ENCODE data around the gene NOS2. TPM values are rescaled to one million over a fixed set of nuclear protein-coding genes. Genes with fewer than 3 reads are reported as not detected.

The NOS2 gene
- total RNA-seq, 4 donors from 2014 or later: 0.57 to 1.1 (median 0.59) TPM; not detected in 1

- WGBS, 2 donors: 75 to 79% methylated on average over 10 of the region's 10 CpGs
- intact Hi-C loops (cut with DNase I; ENCODE audit: low total_unique reads): no loop called here
- no peak for DNase-seq (ENCODE audit: low spot score in 2 of 2)
- H3K4me3 ChIP-seq (ENCODE audit: low read depth, poor library complexity, severe bottlenecking): no peak overlapping the region
- TF ChIP-seq POLR2A (IDR thresholded peaks at IDR 0.05): no peak
- TF ChIP-seq CTCF (IDR thresholded peaks at IDR 0.05): no peak
Measured at GRCh38 chr17:27810902-27811557, 10.7 kb upstream of the NOS2 start.

GRCh38 chr17:27810211-27810901, 10.0 kb upstream of the NOS2 start:
- no peak for TF ChIP-seq POLR2A (IDR thresholded peaks at IDR 0.05)
- TF ChIP-seq CTCF (IDR thresholded peaks at IDR 0.05): no peak
- H3K4me3 ChIP-seq (ENCODE audit: low read depth, poor library complexity, severe bottlenecking): no peak overlapping the region
- 57 to 60% methylated on average over 7 of the region's 7 CpGs for WGBS, 2 donors
- intact Hi-C loops (cut with DNase I; ENCODE audit: low total_unique reads): no loop called here
- DNase-seq (ENCODE audit: low spot score in 2 of 2): peak in 1 of 2 donors; percentile 46

- intact Hi-C loops (cut with DNase I; ENCODE audit: low total_unique reads): loop anchor here (5.0 kb wide), 1 partner anchor 68 kb away; no protein-coding TSS in a partner anchor
Measured at GRCh38 chr17:27809555-27809954, 9.2 kb upstream of the NOS2 start.

GRCh38 chr17:27808628-27809027, 8.3 kb upstream of the NOS2 start:
- no peak overlapping the region for H3K4me3 ChIP-seq (ENCODE audit: low read depth, poor library complexity, severe bottlenecking)
- intact Hi-C loops (cut with DNase I; ENCODE audit: low total_unique reads): loop anchor here (5.0 kb wide), 1 partner anchor 69 kb away; no protein-coding TSS in a partner anchor
- 64 to 72% methylated on average over 4 of the region's 4 CpGs for WGBS, 2 donors
- no peak for TF ChIP-seq CTCF (IDR thresholded peaks at IDR 0.05)
- TF ChIP-seq POLR2A (IDR thresholded peaks at IDR 0.05): no peak
- peak in 1 of 2 donors; percentile 56 for DNase-seq (ENCODE audit: low spot score in 2 of 2)

More at GRCh38 chr17:27809555-27809954, 9.2 kb upstream of the NOS2 start:
- no peak overlapping the region for H3K4me3 ChIP-seq (ENCODE audit: low read depth, poor library complexity, severe bottlenecking)
- TF ChIP-seq POLR2A (IDR thresholded peaks at IDR 0.05): no peak
- TF ChIP-seq CTCF (IDR thresholded peaks at IDR 0.05): no peak
- WGBS, 2 donors: 94 to 100% methylated on average over 1 of the region's 1 CpG
- no peak for DNase-seq (ENCODE audit: low spot score in 2 of 2)

GRCh38 chr17:27807567-27808470, 7.5 kb upstream of the NOS2 start:
- no peak overlapping the region for H3K4me3 ChIP-seq (ENCODE audit: low read depth, poor library complexity, severe bottlenecking)

More at GRCh38 chr17:27807567-27808470, 7.5 kb upstream of the NOS2 start:
- intact Hi-C loops (cut with DNase I; ENCODE audit: low total_unique reads): loop anchor here (5.0 kb wide), 1 partner anchor 69 kb away; no protein-coding TSS in a partner anchor
- TF ChIP-seq POLR2A (IDR thresholded peaks at IDR 0.05) (no peak), CTCF (IDR thresholded peaks at IDR 0.05) (no peak)
- DNase-seq (ENCODE audit: low spot score in 2 of 2): peak in 1 of 2 donors; percentile 77
- 62 to 63% methylated on average over 17 of the region's 17 CpGs for WGBS, 2 donors

Data from lower leg skin (tissue), 4 donors.